HCT116 (cell line): ENCODE results near the gene ACP4.

Experiments
- CTCF ChIP-seq, 3 experiments: fragments of 200-600 bp in 1 of 3; sonication (generic) in 1 of 3; IDR thresholded peaks in 2 of 3; conservative IDR thresholded peaks in 1 of 3; 2 replicates each; pipeline ENCODE4 v1.5.1; 2012 to 2017; ENCODE audit warnings: low read depth in 2 of 3, low read length in 2 of 3, antibody characterized with exemption in 1 of 3, borderline replicate concordance in 1 of 3, control low read depth in 1 of 3, mild to moderate bottlenecking in 1 of 3, mixed read lengths in 1 of 3, mixed run types in 1 of 3, moderate library complexity in 1 of 3; ENCODE audit not compliant: insufficient read depth in 1 of 3
- EZH2 ChIP-seq: fragments of 200-600 bp; sonication (generic); IDR thresholded peaks from 2 replicates; pipeline ENCODE4 v1.6.1; 2017; ENCODE audit warnings: antibody characterized with exemption, mixed run types
- FOSL1 ChIP-seq: IDR thresholded peaks from 2 replicates; pipeline ENCODE4 v1.6.1; 2012; ENCODE audit warnings: low read depth
- POLR2A ChIP-seq: IDR thresholded peaks from 2 replicates; pipeline ENCODE4 v1.7.0; 2011; ENCODE audit warnings: borderline replicate concordance; ENCODE audit not compliant: insufficient read depth, insufficient read length; ENCODE audit errors: extremely low read depth
- POLR2AphosphoS5 ChIP-seq: IDR thresholded peaks from 2 replicates; pipeline ENCODE4 v1.6.1; 2011; ENCODE audit warnings: mild to moderate bottlenecking, low read depth, low read length, moderate library complexity

GRCh38 chr19:50799547-50799851, 9.3 kb downstream of the ACP4 start:
- no peak for TF ChIP-seq CTCF (IDR thresholded peaks at IDR 0.05 in 2 of 3, conservative IDR thresholded peaks at IDR 0.05 in 1 of 3; ENCODE audit: borderline replicate concordance in 1 of 3, insufficient read depth in 1 of 3, low read depth in 2 of 3, low read length in 2 of 3)
- no peak for TF ChIP-seq POLR2A
- 0 out of 2 replicates have a peak, but pooled peaks have one; percentile 6 for TF ChIP-seq POLR2AphosphoS5
- no peak for TF ChIP-seq FOSL1
- TF ChIP-seq EZH2: no peak
